Measurements from ENCODE around the gene CMSS1.

The CMSS1 gene

DNA sequence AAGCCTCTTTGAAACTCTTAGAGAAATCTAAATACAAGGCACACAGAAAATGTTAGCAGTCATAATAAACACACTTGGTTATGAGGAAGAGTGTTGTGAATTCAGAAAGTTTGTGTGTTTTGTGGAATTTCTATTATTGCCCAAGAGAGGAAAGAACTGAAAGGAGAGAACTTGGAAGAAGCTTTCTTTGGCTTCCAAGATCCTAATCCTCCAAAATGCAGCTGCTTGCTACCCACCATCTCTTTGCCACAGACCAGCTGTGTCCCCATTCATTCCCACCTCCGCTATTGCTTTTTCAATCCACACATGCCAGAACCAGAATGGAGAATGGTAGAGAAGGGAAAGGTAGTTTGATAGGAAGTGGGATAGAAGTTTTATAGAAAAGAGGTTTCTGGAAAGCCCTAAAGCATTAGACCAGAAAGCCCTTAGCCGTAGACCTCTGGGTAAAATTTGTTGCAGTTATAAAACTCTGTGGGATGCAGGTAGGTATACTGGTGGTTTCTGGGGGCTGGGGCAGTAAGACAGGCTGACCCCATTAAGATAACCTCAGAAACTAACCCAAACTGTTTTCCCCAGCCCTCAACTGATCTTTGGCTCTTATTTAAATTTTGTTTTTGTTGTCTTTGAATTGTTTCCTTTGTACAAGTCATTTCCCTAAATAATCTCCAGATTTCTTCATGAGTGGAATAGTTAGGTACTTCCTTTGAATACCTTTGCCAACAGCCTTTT is 188.2 kb downstream of the CMSS1 start:
- DNase-seq, result no peak

DNA sequence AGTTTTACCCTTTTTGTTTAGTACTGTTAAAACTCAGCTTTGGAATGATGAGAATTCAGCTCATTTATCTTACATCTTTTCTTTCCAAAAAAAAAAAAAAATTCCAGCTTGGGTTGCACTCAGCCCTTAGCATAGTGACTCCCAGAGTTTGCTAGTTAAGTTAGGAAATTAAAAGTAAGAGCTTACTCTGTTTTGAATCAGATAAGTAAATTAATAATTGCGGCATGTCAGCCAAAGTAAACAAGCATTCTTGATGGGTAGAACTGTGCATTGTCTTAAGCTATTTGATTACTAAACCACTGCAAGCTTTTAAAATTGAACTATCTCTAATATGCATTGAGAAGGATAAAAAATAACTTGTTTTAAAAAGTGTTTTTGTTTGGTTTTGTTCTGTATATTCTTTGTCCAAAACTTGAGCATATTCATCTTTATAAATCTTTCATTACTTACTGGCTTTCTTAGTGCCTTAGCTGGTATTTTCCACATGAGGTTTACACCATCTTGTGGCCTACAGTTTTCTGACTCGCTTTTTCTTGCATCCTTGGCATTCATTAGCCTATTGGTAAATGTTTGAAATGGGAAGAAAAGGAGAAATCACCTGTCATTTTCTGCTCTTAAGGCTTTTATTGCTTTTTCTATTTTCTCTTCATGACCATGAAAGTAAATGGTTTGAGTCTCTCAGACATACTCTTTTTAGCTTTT is 189.1 kb downstream of the CMSS1 start:
- DNase-seq, result no peak

DNA sequence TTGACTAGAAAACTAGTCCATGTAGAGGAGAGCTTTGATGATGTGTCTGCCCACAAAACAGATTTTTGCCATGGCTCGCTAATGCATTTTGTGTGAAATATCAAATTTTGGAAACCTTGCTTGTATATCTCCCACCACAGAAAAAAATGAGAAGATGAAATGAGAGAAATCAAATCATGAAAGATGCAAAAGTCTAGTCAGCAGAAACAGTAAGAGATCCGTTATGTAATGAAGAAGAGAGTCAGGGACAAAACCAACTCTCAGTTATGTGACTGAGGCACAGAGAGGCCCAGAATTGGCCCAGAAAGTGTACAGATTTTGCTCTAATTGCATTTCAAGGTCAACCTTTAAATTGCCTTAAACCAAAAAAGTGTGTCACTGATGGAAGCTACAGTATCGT is 189.7 kb downstream of the CMSS1 start:
- DNase-seq, result no peak

DNA sequence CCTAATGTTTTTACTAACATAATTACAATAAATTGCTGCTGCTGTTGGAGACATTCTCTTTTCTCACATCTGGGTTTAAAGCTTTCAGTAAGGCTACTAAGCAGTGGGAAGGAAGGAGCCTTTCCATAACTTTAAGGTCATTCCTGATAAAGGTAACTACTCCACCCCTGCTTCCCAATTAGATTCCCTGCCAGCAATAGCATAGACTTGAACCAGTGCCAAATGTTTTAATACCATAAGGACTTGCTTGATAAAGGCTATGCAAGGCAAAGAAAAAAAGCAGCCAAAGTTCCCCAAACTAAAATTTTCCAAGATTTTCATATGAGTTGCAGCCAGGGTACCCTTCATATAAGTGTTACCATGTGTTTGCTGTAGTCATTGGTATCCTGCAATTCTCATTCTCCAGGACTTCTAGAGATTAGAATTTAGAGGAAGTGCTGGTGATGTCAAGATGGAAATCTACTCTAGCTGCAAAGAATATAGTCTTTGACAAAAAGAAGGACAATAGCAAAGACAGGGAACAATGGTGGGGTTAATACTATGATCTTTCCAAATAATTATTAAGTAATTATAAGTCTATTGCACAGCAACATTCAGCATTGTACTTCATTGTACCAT is 190.5 kb downstream of the CMSS1 start:
- no peak for DNase-seq

DNA sequence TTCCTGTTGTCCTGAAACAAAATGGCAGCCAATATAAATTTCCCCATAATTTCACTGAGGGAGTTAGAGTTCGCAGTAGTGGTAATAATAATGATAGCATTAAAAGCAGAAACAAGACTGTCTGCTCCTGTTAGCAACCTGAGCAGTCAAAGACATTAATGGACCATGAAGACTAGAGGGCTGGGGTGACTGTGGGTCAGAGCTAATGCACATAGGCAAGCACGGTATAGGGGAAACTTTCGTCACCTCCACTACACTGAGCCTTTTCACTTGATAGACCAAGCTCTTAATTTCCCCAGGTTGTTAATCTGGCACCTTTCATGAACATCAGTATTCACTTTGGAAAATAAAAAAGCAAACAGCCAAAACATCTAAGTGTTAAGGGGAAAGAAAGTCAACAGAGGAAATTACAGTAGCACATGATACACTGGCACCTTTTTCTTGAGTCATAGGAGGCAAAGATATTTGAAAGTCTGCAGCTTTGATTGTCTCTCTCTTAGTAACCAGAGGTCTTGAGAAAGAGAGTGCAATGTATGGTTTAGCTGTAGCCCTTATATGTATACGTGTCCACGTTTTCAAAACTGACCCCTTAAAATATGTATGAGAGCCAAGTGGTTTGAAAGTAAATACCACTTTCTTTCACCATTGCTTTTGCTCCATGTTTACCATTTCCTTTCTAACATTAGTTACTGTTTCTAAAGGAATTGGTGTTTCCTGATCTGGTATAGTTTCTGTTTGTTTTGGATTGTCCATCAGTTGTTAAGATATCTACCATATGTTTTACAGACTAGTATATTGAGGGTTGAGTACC is 191.8 kb downstream of the CMSS1 start:
- DNase-seq, result no peak

DNA sequence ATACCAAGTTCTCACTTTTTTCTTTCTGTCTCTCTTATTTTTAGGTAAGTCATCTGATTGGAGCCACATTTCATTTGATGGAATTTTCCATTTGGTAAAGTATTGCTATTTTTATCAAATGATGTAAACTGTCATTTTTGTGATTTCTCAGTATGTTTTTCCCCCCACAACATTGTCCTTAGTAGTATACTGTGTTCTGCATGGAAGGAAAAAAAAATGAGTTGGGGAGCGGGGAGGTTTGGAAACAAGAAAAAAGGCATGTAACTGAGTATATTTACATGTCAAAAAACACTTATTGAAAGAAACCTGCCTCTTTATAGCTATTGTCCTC is 192.4 kb downstream of the CMSS1 start:
- no peak for DNase-seq

DNA sequence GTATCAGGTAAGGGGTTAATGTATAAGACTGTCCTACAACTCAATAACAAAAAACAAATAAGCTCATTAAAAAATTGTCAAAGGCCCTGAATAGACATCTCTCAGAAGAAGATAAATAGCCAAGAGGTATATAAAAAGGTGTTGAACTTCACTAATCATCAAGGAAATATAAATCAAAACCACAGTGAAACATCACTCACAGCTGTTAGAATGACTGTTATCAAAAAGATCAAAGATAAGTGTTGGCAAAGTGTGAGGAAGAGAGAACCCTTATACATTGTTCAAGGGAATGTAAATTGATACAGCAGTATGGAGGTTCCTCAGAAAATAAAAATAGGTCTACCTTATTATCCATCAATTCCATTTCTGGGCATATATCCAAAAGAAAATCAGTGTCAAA is 201.1 kb downstream of the CMSS1 start:
- DNase-seq, result no peak

DNA sequence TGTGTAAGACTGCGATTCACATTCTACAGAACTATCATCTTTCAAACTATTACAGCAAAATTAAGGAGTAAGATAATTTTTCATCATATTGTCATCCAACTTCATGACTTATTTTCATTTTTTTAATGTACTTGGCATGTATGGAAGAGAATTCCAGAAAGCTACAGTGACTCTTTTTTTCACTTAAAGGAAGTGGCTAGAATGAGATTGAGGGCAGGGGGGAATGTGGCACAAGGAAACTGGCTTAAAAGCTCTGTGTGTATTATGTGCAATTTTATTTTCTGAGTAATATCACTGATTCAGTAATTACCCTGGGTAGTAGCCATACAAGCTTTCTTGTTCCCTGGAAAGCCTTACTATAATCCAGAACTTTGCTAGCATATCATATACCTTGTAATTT is 202.1 kb downstream of the CMSS1 start:
- no peak for DNase-seq

DNA sequence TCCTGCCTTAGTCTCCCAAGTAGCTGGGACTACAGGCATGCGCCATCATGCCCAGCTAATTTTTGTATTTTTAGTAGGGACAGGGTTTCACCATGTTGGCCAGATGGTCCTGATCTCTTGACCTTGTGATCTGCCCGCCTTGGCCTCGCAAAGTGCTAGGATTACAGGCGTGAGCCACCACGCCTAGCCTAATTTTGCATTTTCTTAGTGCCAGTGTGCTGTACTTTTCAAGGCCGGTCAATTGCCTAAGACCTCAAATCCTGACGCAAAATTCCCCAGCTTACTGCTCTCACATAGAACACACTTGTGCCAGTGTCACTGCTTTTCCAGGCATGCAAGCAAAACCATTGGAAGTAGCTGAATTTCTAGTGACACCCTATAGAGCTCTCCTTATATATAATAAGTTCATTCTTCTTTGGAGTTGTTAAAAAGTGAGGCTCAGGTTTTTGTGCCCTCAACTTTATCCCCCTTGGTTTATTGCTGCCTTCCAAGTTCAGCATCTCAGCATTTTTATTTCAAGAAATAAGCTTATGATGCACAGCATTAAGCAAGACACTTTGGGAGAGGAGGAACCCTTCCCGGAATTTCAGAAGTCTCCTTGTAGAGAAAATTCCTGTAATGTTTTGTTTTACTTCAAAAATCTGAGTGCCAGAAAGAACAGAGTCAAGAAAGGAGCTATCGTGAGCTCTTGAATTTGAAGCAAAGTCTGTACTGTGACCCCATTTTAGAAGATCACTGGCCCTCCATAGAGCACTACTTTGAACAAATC is 203.4 kb downstream of the CMSS1 start:
- no peak for DNase-seq

DNA sequence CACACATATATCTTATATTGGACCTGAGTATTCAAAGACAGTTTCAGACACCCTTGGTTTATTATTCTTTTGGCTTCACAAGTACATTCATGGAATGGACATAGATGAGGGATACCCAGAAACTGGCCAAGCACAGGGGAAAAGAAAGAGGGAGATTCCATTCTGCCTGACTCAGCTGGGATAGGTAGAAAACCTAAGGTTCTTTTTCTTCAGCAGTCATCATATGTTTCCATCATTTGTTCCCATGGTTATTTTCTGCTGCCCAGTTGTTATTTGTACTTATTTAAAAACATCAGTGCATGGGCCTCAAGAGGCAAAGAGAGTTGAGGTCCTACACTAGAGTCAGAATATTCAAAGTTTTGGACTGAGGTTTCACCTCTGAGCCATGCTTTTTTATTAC is 204.8 kb downstream of the CMSS1 start:
- no peak for DNase-seq

DNA sequence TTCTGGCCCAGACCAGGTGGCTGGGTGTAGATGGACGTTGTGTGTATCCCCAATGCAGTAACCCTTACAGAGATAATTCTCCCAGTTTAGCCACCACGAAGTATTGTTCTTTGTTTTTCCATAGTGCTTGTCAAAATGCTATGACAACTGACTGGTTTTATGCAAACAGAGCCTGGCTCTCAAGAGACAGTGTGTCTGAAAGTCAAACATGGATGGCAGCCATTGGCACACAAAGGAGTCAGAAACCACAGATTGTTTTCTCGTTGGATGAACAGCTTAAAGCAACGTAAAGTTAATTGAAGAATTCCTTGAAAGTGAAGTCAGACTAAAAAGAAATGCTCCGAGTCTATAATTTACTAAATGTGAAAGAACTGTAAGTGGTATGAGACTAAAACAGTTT is 205.5 kb downstream of the CMSS1 start:
- no peak for DNase-seq

DNA sequence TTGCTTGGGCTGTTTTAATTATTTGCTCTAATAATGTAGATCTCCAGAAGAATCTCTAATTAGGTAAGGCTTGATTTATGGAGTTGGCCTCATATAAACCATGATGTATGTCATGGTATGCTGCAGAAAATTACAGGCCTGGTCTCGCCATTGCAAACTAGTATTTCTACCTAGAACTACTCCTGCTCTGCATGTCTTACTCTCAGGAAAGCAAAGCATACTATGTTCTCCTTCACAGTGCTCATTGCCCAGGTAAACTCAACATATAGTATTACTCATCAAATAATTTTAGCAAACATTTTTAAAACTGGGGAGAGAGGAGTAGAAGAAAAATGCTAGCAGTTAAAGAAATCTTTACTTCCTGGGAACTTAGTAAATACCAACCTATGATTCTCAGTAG is 205.9 kb downstream of the CMSS1 start:
- DNase-seq, result no peak

DNA sequence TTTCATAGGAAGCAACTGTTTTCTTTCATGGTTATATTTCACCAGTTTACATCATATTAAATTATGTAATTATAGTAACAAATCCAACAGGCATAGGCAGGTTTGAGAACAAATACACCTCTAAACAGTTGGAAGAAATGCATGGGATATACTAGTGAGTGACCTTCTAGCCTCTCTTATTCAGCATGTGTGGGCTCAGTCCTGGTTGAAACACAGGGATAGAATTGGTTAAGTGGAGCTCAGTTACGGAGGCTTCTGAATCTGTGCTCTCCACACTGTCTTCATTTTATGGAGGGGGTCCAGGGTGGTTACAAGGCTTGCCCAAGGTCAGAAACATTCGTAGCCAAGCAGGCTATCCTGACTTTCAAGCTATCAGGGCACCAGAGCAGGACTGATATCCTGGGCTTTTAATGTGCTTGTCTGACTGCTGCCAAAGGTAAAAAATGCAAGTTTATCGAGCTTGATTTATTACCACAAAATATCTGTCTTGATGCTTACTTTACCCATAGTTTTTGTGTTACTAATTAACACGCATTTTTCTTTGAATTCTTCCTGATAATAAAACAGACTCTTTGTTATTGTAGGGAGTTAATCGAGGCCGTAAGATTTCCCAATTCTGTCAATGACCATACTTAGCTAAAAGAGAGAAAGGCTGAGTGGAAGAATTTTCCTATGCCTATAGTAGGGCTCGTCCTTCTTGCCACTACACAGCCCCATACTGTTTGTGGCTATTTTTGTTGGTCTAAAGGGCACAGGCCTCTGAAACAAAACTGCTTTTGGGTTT is 207.1 kb downstream of the CMSS1 start:
- no peak for DNase-seq

DNA sequence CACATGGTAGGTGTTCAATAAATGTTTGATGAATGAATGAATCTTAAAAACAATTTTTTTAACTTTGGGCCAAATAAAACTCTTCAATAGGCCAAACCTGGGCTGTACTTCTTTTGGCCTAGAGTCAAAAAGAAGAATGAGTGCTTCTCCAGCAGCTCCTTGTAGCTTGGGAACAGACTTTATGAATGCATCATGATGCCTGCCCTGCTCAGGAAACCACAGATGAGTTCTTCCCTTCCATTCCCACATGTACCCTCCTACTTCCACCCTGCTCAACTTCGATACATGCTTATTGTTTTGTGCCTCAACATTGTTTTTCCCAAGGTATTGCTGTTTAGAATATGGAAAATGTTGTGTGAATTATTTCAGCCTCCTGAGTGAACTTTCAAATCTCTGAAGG is 209.7 kb downstream of the CMSS1 start:
- DNase-seq, result no peak

DNA sequence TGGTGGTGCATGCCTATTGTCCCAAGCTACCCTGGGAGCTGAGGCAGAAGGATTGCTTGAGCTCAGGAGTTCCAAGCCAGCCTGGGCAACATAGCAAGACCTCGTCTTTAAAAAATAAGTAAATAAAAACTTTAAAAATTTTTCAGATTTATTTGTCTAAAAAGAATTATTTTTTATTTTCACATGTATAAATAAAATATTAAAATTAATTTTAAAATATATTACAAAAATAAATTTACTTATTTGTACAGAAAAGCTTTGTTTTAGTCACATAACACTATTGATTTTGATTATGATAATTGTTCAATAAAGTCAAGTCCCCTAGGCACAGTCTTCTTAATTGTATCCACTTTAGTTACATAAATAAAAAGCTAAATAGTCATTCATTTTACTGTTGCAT is 211.4 kb downstream of the CMSS1 start:
- no peak for DNase-seq

DNA sequence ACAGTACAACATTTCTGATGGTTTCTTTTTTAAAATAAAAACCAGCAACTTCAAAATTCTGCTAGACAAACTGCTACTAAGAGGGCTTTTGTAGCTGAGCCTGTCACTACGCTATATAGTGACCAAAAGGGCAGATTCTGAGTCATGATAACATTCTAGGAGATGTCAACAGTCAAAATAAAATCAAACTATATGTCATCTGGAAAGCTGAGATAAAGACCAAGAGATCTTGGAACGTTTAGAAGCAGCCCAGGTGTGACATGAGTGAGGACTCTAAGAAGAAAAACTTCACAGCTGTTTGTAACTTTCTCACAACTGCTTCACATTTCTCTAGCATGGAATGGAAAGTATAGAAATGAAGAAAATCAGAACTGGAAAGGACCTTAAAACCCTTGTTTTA is 212.0 kb downstream of the CMSS1 start:
- DNase-seq, result no peak

DNA sequence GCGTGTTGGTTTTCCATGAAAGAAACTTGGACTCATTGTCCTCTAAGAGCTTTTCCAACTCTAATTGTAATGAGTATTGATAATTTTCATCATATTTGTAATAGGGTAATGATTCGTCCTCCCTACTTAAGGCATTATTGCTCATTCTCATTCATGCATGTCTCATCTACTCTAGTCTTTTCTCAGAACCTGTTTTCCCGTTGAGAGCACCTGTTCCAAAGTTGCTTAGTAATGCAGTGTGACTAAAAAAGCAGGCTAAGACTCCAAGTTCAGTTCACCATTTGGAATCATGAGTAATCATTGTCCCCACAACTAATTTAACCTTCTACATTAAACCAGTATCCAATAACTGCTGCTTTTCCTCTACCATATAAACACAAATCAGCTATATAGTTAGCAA is 212.7 kb downstream of the CMSS1 start:
- no peak for DNase-seq

DNA sequence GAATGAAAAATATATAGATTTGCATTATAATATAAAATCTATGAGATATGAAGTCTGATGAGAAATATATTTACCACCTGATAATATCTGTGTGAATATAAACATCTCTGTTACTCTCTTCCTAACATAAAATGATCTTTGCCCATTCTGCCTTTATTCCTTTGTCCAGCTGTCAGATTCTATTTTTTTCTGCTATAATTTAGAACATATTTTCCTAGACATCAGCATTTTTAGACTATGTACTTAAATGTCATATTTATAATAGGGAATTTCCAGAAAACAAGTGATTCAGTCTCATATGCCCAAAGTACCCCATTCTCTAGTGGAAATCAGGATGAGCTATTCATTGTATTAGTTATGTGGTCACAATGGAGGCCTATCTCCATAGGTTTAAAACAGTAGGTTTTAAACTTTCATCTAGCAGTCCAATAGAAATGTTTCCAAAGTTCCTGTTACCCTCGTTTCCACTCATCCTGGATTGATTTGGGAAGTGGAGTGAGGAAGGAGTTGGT is 213.3 kb downstream of the CMSS1 start:
- no peak for DNase-seq

DNA sequence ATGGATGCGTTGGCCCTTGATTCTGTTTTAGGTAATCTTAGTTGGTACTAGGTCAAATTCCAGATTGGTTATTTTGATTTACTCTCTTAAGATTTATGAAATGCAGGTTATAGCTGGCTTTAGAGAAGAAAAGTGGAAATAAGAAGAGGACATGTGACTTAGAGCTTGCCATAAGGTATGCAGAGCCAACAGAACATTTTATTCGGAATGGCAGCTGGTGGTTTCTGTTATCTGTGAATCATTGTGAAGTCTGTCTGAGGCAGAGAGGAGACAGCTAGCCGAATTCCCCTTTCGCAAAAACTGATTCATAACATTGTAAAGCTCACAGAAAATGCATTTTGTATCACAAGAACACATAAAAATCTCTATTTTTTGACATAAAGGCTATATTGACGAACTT is 214.6 kb downstream of the CMSS1 start:
- DNase-seq, result no peak

DNA sequence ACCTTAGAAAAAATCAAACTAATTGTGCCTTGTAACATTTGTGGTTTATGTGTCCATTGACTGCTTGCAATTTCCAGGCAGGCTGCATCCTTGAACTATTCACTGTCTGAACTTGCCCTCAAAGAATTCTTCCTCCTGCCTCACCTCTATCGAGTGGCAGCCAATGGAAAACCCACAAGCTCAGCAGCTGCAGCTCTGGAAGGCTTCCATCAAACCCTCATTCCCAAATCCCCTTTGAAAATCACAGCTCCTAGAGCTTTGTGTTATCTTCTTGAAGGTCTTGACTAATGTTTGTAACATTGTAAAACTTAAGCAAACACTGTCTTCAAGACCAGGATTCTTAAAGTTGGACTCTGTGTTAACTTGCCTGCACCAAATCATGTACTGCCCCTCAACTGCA is 215.5 kb downstream of the CMSS1 start:
- no peak for DNase-seq

DNA sequence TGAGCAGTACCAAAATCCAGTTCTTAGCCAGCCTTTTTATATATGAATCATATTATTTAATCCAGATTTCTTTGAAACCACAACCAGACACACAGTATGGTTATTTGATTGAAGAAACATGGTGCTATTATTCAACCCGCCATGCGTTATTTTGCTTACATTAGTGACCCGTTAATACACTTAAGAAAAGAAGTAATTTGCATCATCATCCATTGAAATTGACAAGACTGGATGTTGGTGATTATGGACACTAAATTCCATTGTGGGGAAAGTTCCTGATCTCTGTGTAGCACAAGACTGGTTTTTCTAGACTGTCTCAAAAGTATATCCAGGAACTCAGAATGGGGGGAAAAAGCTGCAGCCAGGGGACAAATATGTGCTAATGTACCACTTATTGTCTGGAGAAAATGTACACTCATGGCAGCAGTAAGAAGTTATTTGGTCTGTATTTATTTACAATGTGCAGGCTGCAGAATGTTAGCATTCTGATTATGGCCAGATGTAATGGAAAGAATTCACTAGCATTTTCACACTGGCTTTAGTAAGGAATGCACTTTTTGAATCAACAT is 216.3 kb downstream of the CMSS1 start:
- DNase-seq, result no peak

DNA sequence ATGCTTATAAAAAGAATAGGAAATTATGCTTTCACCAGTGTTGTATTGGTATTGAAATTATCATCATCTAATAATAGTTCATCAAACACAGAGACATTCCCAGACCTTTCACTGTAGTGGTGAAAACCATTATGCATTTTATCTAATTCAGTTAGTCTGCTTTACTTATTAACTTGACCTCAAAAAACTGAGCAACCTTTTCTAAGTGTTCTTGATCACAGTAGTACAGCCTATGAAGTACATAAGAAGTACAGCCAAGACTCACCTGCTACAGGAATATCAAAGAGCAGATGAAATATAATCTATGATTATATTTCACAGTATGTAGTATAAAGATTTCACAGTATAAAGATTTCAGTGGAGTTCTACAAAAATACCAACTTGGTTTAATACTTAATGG is 221.4 kb downstream of the CMSS1 start:
- no peak for DNase-seq

Measured in activated CD8-positive, alpha-beta memory T cell treated with anti-CD3 and anti-CD28 coated beads, Interleukin-2, amount 50 U/mL, for 48 hours (primary cell).